Neural progenitor cell (in vitro differentiated cells): ENCODE data around the gene SPRR5. TPM values are rescaled to one million over a fixed set of nuclear protein-coding genes. Genes with fewer than 3 reads are reported as not detected.

Source experiments
- DNase-seq: peaks from one replicate; pipeline ENCODE4 v3.0.0-alpha.2; 2016; ENCODE audit warnings: low spot score
- H2AFZ ChIP-seq: fragments of 200-600 bp; sonication (generic); replicated peaks from 2 replicates; pipeline ENCODE4 v1.6.1; 2016; ENCODE audit warnings: antibody characterized with exemption
- H3F3A ChIP-seq: fragments of 200-600 bp; sonication (generic); 2 replicates; pipeline ENCODE4 v1.6.1; 2016; ENCODE audit warnings: antibody characterized with exemption, low read depth
- H3K27ac ChIP-seq: fragments of 200-600 bp; sonication (generic); 2 replicates; pipeline ENCODE4 v1.5.1; 2016; ENCODE audit warnings: mild to moderate bottlenecking
- H3K27me3 ChIP-seq: fragments of 200-600 bp; sonication (generic); 2 replicates; pipeline ENCODE4 v1.6.1; 2016; ENCODE audit warnings: mild to moderate bottlenecking, moderate library complexity
- H3K36me3 ChIP-seq: fragments of 200-600 bp; sonication (generic); 2 replicates; pipeline ENCODE4 v1.5.1; 2016
- H3K4me1 ChIP-seq: fragments of 200-600 bp; sonication (generic); 2 replicates; pipeline ENCODE4 v1.6.1; 2016; ENCODE audit warnings: mixed run types
- H3K4me2 ChIP-seq: fragments of 200-600 bp; sonication (generic); 2 replicates; pipeline ENCODE4 v1.6.1; 2016
- H3K4me3 ChIP-seq: fragments of 200-600 bp; sonication (generic); 2 replicates; pipeline ENCODE4 v1.5.1; 2016
- H3K79me2 ChIP-seq: fragments of 200-600 bp; sonication (generic); 2 replicates; pipeline ENCODE4 v1.6.1; 2016; ENCODE audit warnings: low read depth
- H3K9ac ChIP-seq: fragments of 200-600 bp; sonication (generic); 2 replicates; pipeline ENCODE4 v1.6.1; 2016
- H3K9me3 ChIP-seq: fragments of 200-600 bp; sonication (generic); 2 replicates; pipeline ENCODE4 v1.5.1; 2016; ENCODE audit warnings: low read depth
- H4K20me1 ChIP-seq: fragments of 200-600 bp; sonication (generic); 2 replicates; pipeline ENCODE4 v1.6.1; 2016; ENCODE audit warnings: low read depth
- H3K27ac Mint-ChIP-seq: 3 replicates; pipeline ENCODE4 v1.8.0; 2021; ENCODE audit warnings: mixed read lengths
- H3K27me3 Mint-ChIP-seq: 2 replicates; pipeline ENCODE4 v1.8.0; 2022; ENCODE audit warnings: low read depth, mild to moderate bottlenecking, inconsistent platforms, moderate library complexity, mixed read lengths; ENCODE audit not compliant: insufficient read depth
- H3K36me3 Mint-ChIP-seq: 3 replicates; pipeline ENCODE4 v1.8.0; 2021; ENCODE audit warnings: mixed read lengths
- H3K4me1 Mint-ChIP-seq: 3 replicates; pipeline ENCODE4 v1.8.0; 2021; ENCODE audit warnings: mixed read lengths
- H3K4me3 Mint-ChIP-seq: 3 replicates; pipeline ENCODE4 v1.8.0; 2021; ENCODE audit warnings: mild to moderate bottlenecking, moderate library complexity, mixed read lengths
- H3K9me3 Mint-ChIP-seq: 3 replicates; pipeline ENCODE4 v1.8.0; 2020; ENCODE audit warnings: mixed read lengths
- CTCF ChIP-seq: fragments of 200-600 bp; sonication (generic); IDR thresholded peaks from 2 replicates; pipeline ENCODE4 v1.5.1; 2017; ENCODE audit warnings: antibody characterized with exemption, mild to moderate bottlenecking
- EZH2 ChIP-seq: fragments of 200-600 bp; sonication (generic); IDR thresholded peaks from 2 replicates; pipeline ENCODE4 v1.6.1; 2017; ENCODE audit warnings: antibody characterized with exemption, mild to moderate bottlenecking, moderate library complexity
- EZH2phosphoT487 ChIP-seq: fragments of 200-600 bp; sonication (generic); IDR thresholded peaks from 2 replicates; pipeline ENCODE4 v1.6.1; 2017; ENCODE audit warnings: antibody characterized with exemption
- total RNA-seq: library from RNA; depleted of rRNA; stranded (reverse); fragments of >200 nt; gene quantifications from 2 replicates; pipeline ENCODE4 v1.2.3, GENCODE V29; 2015; ENCODE audit warnings: low replicate concordance

Gene SPRR5
- total RNA-seq, 1 donor from 2014 or later = not detected

GRCh38 chr1:152969036-152969435, 22.0 kb downstream of the SPRR5 start:
- no peaks in the 10 kb centered on the region for H3K27me3 ChIP-seq
- no peak for DNase-seq
- no peaks in the 10 kb centered on the region for H3K9me3 ChIP-seq
- H2AFZ ChIP-seq = no peak overlapping the region
- H3K36me3 Mint-ChIP-seq = no peaks in the 10 kb centered on the region
- H3K4me2 ChIP-seq = no peak overlapping the region
- no peaks in the 10 kb centered on the region for H3K4me1 Mint-ChIP-seq
- H3K9me3 Mint-ChIP-seq = peaks cover 2% of the 10 kb centered on the region
- H3K27ac Mint-ChIP-seq = no peak overlapping the region
- H3F3A ChIP-seq = no peaks in the 10 kb centered on the region
- H3K27me3 Mint-ChIP-seq = peaks cover 5% of the 10 kb centered on the region
- no peak overlapping the region for H3K9ac ChIP-seq
- TF ChIP-seq EZH2 = no peak
- no peak for TF ChIP-seq EZH2phosphoT487
- no peak for TF ChIP-seq CTCF
- no peak overlapping the region for H3K4me3 ChIP-seq
- H4K20me1 ChIP-seq = no peaks in the 10 kb centered on the region
- H3K79me2 ChIP-seq = no peaks in the 10 kb centered on the region
- no peaks in the 10 kb centered on the region for H3K36me3 ChIP-seq
- H3K27ac ChIP-seq = no peak overlapping the region
- no peaks in the 10 kb centered on the region for H3K4me1 ChIP-seq
- H3K4me3 Mint-ChIP-seq = no peak overlapping the region

GRCh38 chr1:152970495-152970894, 23.5 kb downstream of the SPRR5 start, which contains the start of gene SPRR4:
Gene SPRR4, plus strand, starts transcription at chr1:152970648. Its CDS starts 1,243 bp downstream, at chr1:152971891.
- Mint-ChIP-seq H3K4me1 (no peaks in the 10 kb centered on the region), H3K36me3 (no peaks in the 10 kb centered on the region), H3K9me3 (peaks cover 2% of the 10 kb centered on the region), H3K4me3 (no peak within 1 kb of the TSS), H3K27ac (no peak within 1 kb of the TSS), H3K27me3 (peaks cover 5% of the 10 kb centered on the region)
- Histone ChIP-seq H3K9ac (no peak within 1 kb of the TSS), H3K79me2 (no peaks in the 10 kb centered on the region), H3K4me2 (no peak within 1 kb of the TSS), H3K4me3 (no peak within 1 kb of the TSS), H3K9me3 (peaks cover 4% of the 10 kb centered on the region), H3K4me1 (no peaks in the 10 kb centered on the region), H4K20me1 (no peaks in the 10 kb centered on the region), H3F3A (no peaks in the 10 kb centered on the region), H3K36me3 (no peaks in the 10 kb centered on the region), H2AFZ (no peak within 1 kb of the TSS), H3K27me3 (no peaks in the 10 kb centered on the region), H3K27ac (no peak within 1 kb of the TSS)
- no peak for TF ChIP-seq EZH2
- TF ChIP-seq EZH2phosphoT487 = no peak
- no peak for TF ChIP-seq CTCF
- DNase-seq = no peak

DNA sequence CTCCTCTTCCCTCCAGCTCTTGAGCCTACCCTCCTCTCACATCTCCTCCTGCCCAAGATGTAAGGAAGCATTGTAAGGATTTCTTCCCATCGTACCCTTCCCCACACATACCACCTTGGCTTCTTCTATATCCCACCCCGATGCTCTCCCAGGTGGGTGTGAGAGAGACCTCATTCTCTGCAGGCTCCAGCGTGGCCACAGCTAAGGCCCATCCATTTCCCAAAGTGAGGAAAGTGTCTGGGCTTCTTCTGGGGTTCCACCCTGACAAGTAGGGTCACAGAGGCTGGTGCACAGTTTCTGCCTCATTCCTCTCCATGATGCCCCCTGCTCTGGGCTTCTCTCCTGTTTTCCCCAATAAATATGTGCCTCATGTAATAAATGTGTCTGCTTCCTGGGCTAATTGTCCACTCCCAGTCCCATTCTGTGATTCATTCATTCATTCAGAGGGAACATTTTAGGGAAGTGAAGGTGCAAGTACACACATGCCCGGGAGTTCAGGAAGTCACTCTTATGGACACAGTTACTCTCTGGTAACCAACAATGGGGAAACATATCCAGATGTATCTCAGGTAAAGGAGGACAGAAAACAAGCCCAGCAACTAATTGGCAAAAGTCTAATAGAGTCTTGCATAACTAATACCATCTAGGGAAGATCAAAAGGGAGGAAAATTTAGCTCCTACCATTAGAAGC, 25.3 kb downstream of the SPRR5 start:
- Histone ChIP-seq H4K20me1 (no peaks in the 10 kb centered on the region), H3F3A (no peaks in the 10 kb centered on the region), H3K9ac (no peak overlapping the region), H3K4me3 (no peak overlapping the region), H3K27ac (no peak overlapping the region), H3K79me2 (no peaks in the 10 kb centered on the region), H3K9me3 (peaks cover 4% of the 10 kb centered on the region), H3K4me1 (no peaks in the 10 kb centered on the region), H3K27me3 (no peaks in the 10 kb centered on the region), H3K4me2 (no peak overlapping the region), H3K36me3 (no peaks in the 10 kb centered on the region), H2AFZ (no peak overlapping the region)
- H3K4me1 Mint-ChIP-seq = no peaks in the 10 kb centered on the region
- no peak for TF ChIP-seq CTCF
- no peak for DNase-seq
- peaks cover 5% of the 10 kb centered on the region for H3K27me3 Mint-ChIP-seq
- no peak overlapping the region for H3K27ac Mint-ChIP-seq
- H3K4me3 Mint-ChIP-seq = no peak overlapping the region
- H3K9me3 Mint-ChIP-seq = peaks cover 2% of the 10 kb centered on the region
- H3K36me3 Mint-ChIP-seq = no peaks in the 10 kb centered on the region
